Measurements from ENCODE around the gene ICA1.

The ICA1 gene

DNA sequence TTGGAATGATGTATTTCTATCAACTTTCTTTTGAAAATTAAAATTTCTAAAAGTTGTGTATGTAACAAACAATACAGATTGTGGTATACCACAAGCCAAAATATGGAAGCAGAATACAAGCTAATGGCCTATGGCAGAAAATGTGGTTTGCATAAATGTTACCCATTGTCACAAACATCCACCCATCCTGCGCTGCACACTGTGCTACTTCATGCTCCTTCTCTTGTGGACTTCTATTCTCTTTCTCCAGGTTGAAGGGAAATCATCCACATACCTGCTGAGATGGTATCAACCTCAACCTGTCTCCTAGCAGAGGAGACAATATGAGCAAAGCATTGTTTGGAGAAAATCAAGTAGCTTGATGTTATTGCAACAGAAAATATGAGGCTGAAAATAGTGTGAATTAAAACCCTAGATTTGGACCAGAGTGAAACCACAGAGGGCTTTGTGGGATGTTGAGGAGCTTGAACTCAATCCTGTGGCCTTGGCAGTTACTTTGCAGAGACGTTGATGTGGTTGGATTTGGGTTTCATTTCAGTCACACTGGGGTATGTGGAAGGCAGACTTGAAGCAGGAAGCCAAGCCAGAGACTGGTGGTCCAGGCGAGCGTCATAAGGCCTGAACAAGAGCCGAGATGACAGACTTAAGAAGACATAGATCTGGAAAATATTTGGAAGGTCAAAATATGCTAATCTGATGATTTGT lies 63.8 kb downstream of the ICA1 start:
- no peak for DNase-seq (ENCODE audit: low read depth)

DNA sequence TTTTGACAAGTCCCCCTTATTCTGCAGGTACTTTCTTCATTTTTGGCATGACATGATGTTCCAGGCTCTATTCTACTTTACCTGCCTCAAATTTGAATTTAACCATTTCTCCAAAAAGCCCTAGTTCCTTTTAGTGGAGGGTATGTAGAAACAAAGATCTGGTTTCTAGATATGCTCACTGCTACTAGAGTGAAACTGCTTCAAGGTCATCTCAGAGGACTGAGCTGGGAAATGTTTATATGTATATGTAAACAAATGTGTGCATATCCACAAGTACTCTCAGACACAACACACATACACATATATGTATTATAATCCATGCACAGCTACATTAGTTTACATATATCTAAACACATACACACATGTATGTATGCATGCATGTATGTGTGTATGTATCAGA lies 69.1 kb downstream of the ICA1 start:
- DNase-seq (ENCODE audit: low read depth): no peak

DNA sequence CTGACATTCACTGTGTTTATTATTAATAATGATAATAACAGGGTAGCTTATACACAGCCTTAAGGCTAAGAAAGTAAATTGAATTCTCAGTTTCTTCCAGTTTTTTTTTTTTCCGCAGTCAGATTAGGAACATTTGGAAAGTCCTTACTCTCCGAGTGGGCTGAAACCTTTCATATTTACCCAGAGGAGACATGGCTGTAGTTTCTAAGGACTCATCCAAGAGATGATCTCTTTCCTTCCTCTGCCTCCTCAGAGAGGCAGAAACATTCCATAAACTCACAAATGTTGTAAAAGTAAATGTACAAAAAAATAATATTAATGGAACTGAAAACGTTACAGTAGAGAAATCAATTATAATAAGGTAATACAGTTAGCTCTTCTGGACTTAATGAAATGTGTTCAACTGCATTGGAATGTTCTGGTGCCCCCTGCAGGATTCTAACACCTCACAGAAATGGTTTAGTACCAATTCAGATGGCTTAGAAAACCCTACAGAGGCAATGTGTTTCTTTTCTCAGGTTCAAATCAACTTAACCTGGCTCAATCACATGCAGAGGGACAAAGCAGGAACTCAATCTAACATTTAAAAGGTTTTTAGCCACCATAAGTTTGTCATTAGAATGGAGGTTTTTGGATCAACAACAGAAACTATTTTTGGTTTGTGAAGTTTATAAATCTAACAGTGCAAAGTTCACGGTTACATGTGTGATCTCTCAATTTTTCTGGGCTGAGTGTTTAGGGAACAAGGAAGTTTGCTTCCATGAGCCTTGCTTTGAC lies 71.7 kb downstream of the ICA1 start:
- peak; percentile 36 for DNase-seq (ENCODE audit: low read depth)

GRCh38 chr7:8189625-8190024 lies 72.3 kb downstream of the ICA1 start:
- no peak for DNase-seq (ENCODE audit: low read depth)

- DNase-seq (ENCODE audit: low read depth): no peak
These were observed 75.9 kb downstream of the ICA1 start for GRCh38 chr7:8185926-8186683.

DNA sequence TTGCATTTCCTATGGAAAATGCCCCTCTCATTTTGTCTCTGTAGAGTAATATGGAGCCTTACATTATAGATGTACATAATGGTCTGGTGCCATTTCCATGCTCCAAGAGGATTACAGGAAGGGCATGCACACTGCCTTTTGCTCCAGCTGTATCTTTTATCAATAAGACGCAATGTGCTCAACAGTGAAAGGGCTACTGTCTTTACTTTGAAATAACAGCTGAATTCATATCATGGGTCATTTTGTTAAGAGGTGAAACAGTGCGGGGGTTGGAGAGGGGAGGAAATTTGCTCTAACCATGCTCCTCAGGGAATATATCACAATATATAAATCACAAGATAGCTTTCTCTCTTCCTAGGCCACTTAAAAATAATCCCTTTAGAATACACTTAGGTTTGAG lies 77.7 kb downstream of the ICA1 start:
- no peak for DNase-seq (ENCODE audit: low read depth)

DNA sequence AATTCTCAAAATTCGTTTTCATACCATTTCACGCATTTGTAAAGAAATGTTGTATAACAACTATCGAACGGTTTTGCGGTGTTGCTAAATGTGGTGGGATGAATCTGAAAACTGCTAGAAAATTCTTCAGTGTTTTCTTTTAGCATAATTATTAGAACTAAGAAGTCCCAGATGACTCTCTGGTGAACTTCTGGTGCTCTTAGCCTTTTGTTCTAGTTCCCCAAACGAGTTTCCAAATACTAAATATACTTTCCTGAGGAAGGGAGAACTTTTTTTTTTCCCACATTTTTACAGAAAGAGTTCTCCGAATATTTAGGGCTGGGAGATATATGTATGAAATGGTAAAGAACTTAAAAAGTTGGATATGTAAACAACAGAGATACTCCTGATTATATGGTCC lies 82.5 kb downstream of the ICA1 start:
- no peak for DNase-seq (ENCODE audit: low read depth)

- no peak for DNase-seq (ENCODE audit: low read depth)
These were observed 83.6 kb downstream of the ICA1 start for GRCh38 chr7:8178353-8178752.

GRCh38 chr7:8177109-8177933 lies 84.6 kb downstream of the ICA1 start:
- DNase-seq (ENCODE audit: low read depth): no peak

- DNase-seq (ENCODE audit: low read depth): no peak
These were observed 85.4 kb downstream of the ICA1 start for GRCh38 chr7:8176370-8177081.

- no peak for DNase-seq (ENCODE audit: low read depth)
These were observed 86.0 kb downstream of the ICA1 start for GRCh38 chr7:8175929-8176369.

- no peak for DNase-seq (ENCODE audit: low read depth)
These were observed 89.3 kb downstream of the ICA1 start for GRCh38 chr7:8172372-8173354.

DNA sequence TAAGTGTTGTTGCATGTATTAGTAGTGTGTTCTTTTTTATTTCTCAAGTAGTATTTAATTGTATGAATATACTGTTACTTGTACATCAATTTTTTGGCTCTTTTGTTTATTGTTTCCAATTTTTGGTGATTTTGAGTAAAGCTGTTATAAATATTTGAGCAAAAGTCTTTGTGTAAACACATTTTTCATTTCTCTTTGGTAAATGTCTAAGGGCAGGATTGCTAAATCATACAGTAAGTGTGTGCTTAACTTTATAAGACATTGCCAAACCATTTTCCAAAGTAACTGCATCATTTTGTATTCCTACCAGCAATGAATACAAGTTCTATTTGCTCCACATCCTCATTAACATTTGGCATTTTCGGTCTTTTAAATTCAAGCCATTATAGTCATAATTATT lies 92.8 kb downstream of the ICA1 start:
- no peak for DNase-seq (ENCODE audit: low read depth)

DNA sequence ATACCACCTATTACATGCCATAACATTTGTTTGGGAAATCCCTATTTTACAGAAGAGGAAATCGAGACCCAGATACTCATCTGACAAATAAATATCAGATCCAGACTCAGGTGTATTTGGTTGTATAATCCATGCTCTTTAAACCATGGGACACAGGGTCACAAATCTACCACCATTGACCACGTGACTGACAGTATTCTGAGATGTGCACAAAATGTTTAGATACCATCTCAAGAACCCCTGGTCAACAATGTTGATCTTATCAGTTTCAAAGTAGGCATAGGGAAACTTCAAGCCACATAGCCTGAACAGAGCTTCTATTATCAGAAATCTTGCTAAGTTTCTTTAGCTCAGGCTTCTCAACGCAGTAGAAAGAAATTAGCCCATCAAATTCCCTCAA lies 93.6 kb downstream of the ICA1 start:
- DNase-seq (ENCODE audit: low read depth): no peak

- DNase-seq (ENCODE audit: low read depth): no peak
These were observed 96.8 kb downstream of the ICA1 start for GRCh38 chr7:8165150-8165549.

GRCh38 chr7:8162181-8162580 lies 99.8 kb downstream of the ICA1 start:
- DNase-seq (ENCODE audit: low read depth): no peak

DNA sequence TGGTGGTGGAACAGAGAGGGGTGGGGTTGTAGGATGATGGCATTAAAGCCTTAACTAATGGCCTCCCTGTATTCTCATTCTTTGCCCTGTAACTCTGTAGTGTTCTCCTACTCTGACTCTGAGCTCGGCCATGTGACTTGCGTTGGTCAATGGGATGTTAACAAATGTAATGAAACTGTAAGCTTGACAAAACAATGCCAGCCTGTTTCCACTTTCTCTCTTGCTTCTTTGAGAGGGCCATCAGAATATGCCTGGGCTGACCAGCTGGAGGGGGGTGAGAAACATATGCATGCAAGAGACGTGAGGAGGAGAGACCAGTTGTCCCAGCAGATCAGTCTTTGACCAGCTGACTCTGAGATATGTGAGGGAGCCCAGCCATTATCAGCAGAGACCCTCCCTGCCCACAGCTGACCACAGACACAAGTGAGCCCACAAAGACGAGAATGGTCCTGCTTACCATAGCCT lies 100.6 kb downstream of the ICA1 start:
- no peak for DNase-seq (ENCODE audit: low read depth)

DNA sequence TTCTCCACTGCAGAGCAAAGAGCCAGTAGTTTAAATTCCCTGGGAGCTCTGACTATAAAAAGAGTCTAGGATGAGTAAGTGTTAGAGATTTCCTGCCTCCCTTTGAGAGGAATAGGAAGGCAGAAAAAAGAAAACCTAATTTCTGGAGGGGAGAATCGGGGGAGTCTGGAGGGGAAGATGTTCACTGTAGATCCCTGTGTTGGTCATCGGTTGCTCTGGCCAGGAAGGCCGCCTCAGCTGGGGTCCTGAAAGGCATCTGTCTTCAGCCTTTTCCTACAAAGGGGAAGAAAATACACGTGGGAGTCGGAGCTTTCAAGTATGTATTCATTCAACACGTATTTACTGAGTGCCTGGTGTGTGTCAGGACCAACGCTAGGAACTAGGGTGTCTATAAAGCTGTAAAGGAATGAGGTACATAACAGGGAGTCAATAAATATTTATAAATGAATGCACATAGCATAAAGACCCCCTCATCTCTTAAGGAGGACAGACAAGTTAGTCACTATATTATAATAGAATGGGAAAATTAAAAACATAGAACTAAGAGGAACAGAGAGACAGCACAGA lies 101.1 kb downstream of the ICA1 start:
- DNase-seq (ENCODE audit: low read depth): no peak

DNA sequence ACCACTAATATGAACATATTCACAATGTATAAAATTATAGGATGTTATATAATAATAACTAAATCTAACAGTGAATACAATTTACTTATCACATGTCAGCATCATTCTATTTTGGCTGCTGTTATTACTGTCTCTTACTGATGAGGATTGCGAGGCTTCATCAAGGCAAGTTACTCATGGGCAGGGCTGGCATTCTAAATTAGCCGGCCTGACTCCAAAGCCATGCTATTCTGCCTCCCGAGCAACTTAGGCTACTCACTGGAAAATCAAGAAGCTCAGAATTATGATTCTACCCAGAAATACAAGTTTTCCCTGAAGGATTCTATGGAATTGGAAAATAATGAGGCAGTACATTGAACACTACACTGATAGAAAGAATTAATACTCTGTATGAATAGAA lies 101.7 kb downstream of the ICA1 start:
- DNase-seq (ENCODE audit: low read depth): no peak

DNA sequence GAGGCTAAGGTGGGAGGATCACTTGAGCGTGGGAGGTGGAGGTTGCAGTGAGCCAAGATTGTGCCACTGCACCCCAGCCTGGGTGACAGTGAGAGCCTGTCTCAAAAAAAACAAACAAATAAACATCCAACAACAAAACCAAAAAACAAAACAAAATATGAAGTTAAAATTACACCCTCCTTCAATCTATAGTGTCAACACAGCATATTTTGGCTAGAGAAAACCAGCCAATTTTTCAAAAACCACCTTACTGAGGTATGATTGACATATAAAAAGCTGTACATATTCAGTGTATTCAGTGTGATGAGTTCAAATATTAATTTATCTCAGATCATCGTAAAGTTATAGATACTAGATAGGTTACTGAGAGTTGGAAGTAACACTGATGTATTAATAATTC lies 102.4 kb downstream of the ICA1 start:
- no peak for DNase-seq (ENCODE audit: low read depth)
